Gastroesophageal sphincter (tissue), 4 donors: ENCODE measurements around the gene PHLDB2. TPM values are rescaled to one million over a fixed set of nuclear protein-coding genes. Genes with fewer than 3 reads are reported as not detected.
A peak's percentile ranks its signal among the peaks of the same experiment; 100 is the strongest.

Experiments used
- ATAC-seq: fragments of 150-250 bp; one replicate; pipeline ENCODE4 v1.9.1; 2016; ENCODE audit warnings: mild to moderate bottlenecking, moderate library complexity
- H3K27ac ChIP-seq, 4 donors: fragments of 200-600 bp; sonication (generic) in 3 of 4; 1 replicate in 3 of 4; 2 replicates in 1 of 4; pipeline ENCODE4 v1.5.1; 2016 to 2019
- H3K27me3 ChIP-seq: fragments of 200-600 bp; sonication (generic); one replicate; pipeline ENCODE4 v1.5.1; 2019
- H3K36me3 ChIP-seq, 2 donors: fragments of 200-600 bp; sonication (generic); one replicate each; pipeline ENCODE4 v1.5.1; 2019; ENCODE audit warnings: control low read depth in 1 of 2
- H3K4me1 ChIP-seq, 3 donors: fragments of 200-600 bp; sonication (generic); 1 replicate in 2 of 3; 2 replicates in 1 of 3; pipeline ENCODE4 v1.5.1; 2016 to 2019; ENCODE audit warnings: control low read depth in 2 of 3
- H3K4me3 ChIP-seq, 2 donors: fragments of 200-600 bp; sonication (generic); one replicate each; pipeline ENCODE4 v1.5.1; 2019; ENCODE audit warnings: mild to moderate bottlenecking in 1 of 2, moderate library complexity in 1 of 2
- H3K9me3 ChIP-seq, 3 donors: fragments of 200-600 bp; sonication (generic); one replicate each; pipeline ENCODE4 v1.5.1; 2017 to 2019; ENCODE audit warnings: control low read depth in 2 of 3
- CTCF ChIP-seq, 4 experiments: fragments of 200-600 bp in 2 of 4; fragments of 450-650 bp in 2 of 4; sonication (generic) in 1 of 4; IDR thresholded peaks; one replicate each; pipeline ENCODE4 v1.5.1; 2017 to 2019; ENCODE audit warnings: antibody characterized with exemption in 4 of 4, mild to moderate bottlenecking in 2 of 4, moderate library complexity in 2 of 4
- EP300 ChIP-seq: sonication (generic); formaldehyde crosslinking; IDR thresholded peaks from one replicate; pipeline ENCODE4 v1.6.1; 2017; ENCODE audit warnings: antibody characterized with exemption, mild to moderate bottlenecking
- POLR2A ChIP-seq, 2 donors: fragments of 450-650 bp; IDR thresholded peaks; one replicate each; pipeline ENCODE4 v1.6.1; 2017; ENCODE audit warnings: antibody characterized with exemption in 2 of 2, mild to moderate bottlenecking in 2 of 2, moderate library complexity in 1 of 2
- POLR2AphosphoS5 ChIP-seq: sonication (generic); formaldehyde crosslinking; IDR thresholded peaks from one replicate; pipeline ENCODE4 v1.6.1; 2017; ENCODE audit warnings: antibody characterized with exemption
- WGBS, 2 donors: methylation state at CpG; one replicate each; pipeline ENCODE4 v1.1.5; 2018; ENCODE audit warnings: low coverage in 1 of 2; 5-methylcytosine and 5-hydroxymethylcytosine counted together
- total RNA-seq, 4 donors: library from RNA; depleted of rRNA; stranded (reverse); fragments of >200 nt; gene quantifications; one replicate each; pipeline ENCODE4 v1.1.0, GENCODE V29; 2016

The PHLDB2 gene
- total RNA-seq, 4 donors from 2014 or later, result 52.1 to 115 (median 77.4) TPM

- H3K27ac ChIP-seq, result no peak overlapping the region
- H3K4me3 ChIP-seq, result no peak overlapping the region
- H3K9me3 ChIP-seq, result no peaks in the 10 kb centered on the region
- WGBS, 2 donors, result 81 to 86% methylated on average over 7 of the region's 9 CpGs
- peaks cover 5 to 52% (median 22%) of the 10 kb centered on the region in 3 donors for H3K4me1 ChIP-seq
- no peaks in the 10 kb centered on the region for H3K27me3 ChIP-seq
- H3K36me3 ChIP-seq, result peaks cover 0 to 63% of the 10 kb centered on the region in 2 donors
- TF ChIP-seq CTCF (IDR thresholded peaks at IDR 0.05) (no peak), POLR2A (IDR thresholded peaks at IDR 0.05) (no peak), POLR2AphosphoS5 (no peak), EP300 (no peak)
- ATAC-seq, result no peak
Observed at GRCh38 chr3:111919370-111920065, 60.5 kb downstream of the PHLDB2 start.

- peaks cover 0 to 66% of the 10 kb centered on the region in 2 donors for H3K36me3 ChIP-seq
- no peak overlapping the region for H3K27ac ChIP-seq
- no peak overlapping the region for H3K4me3 ChIP-seq
- 64 to 70% methylated on average over 1 of the region's 1 CpG for WGBS, 2 donors
- H3K27me3 ChIP-seq, result no peaks in the 10 kb centered on the region
- peaks cover 5 to 61% (median 17%) of the 10 kb centered on the region in 3 donors for H3K4me1 ChIP-seq
- TF ChIP-seq POLR2AphosphoS5 (no peak), CTCF (IDR thresholded peaks at IDR 0.05) (no peak), EP300 (no peak), POLR2A (IDR thresholded peaks at IDR 0.05) (no peak)
- no peaks in the 10 kb centered on the region for H3K9me3 ChIP-seq
- no peak for ATAC-seq
Observed at GRCh38 chr3:111921181-111921580, 62.1 kb downstream of the PHLDB2 start.

- H3K9me3 ChIP-seq, result no peaks in the 10 kb centered on the region
- no peak for ATAC-seq
- 14 to 67% methylated on average over 1 to 2 of the region's 2 CpGs for WGBS, 2 donors
- no peak overlapping the region for H3K4me3 ChIP-seq
- H3K27me3 ChIP-seq, result no peaks in the 10 kb centered on the region
- H3K36me3 ChIP-seq, result peaks cover 0 to 53% of the 10 kb centered on the region in 2 donors
- TF ChIP-seq EP300 (no peak), POLR2A (IDR thresholded peaks at IDR 0.05) (no peak), POLR2AphosphoS5 (no peak), CTCF (IDR thresholded peaks at IDR 0.05) (no peak)
- peaks cover 2 to 50% (median 12%) of the 10 kb centered on the region in 3 donors for H3K4me1 ChIP-seq
- peak overlapping the region in 2 of 4 donors; percentile 51 to 66 for H3K27ac ChIP-seq
Observed at GRCh38 chr3:111923095-111923771, 64.2 kb downstream of the PHLDB2 start.

- Histone ChIP-seq H3K4me1 (peaks cover 2 to 50% (median 12%) of the 10 kb centered on the region in 3 donors), H3K4me3 (no peak overlapping the region), H3K27me3 (no peaks in the 10 kb centered on the region), H3K36me3 (peaks cover 0 to 47% of the 10 kb centered on the region in 2 donors), H3K9me3 (no peaks in the 10 kb centered on the region), H3K27ac (peak overlapping the region in 3 of 4 donors; percentile 51 to 66 (median 59))
- 57% methylated on average over 1 of the region's 1 CpG; no CpG with 5 or more reads in 1 of the 2 donors for WGBS, 2 donors
- TF ChIP-seq POLR2AphosphoS5 (no peak), CTCF (IDR thresholded peaks at IDR 0.05) (no peak), POLR2A (IDR thresholded peaks at IDR 0.05) (no peak), EP300 (no peak)
- ATAC-seq, result no peak
Observed at GRCh38 chr3:111923806-111924205, 64.7 kb downstream of the PHLDB2 start.
